OCI-LY3 (cell line): ENCODE measurements around the gene ASB12.
"Not testable (repeated sequence)": the region's sequence is repeated elsewhere in the genome, so short reads cannot be mapped to it uniquely, and the experiment has no call there.

Source experiments
- CTCF ChIP-seq: fragments of 200-600, 300-600 bp; sonication (generic); IDR thresholded peaks from 2 replicates; pipeline ENCODE4 v1.5.1; 2014; ENCODE audit warnings: antibody characterized with exemption, low read length, low read depth
- EZH2phosphoT487 ChIP-seq: fragments of 200-600 bp; shearing (Covaris generic); IDR thresholded peaks from 2 replicates; pipeline ENCODE4 v1.6.1; 2018; ENCODE audit warnings: antibody characterized with exemption, mixed run types, low read depth

GRCh38 chrX:64213989-64214388 lies 16.4 kb downstream of the ASB12 start:
- not testable (repeated sequence) for TF ChIP-seq CTCF, EZH2phosphoT487
